Measurements from ENCODE around the gene PRKCB. TPM values are rescaled to one million over a fixed set of nuclear protein-coding genes. Genes with fewer than 3 reads are reported as not detected.

The PRKCB gene
- total RNA-seq, 1 donor from 2014 or later: not detected

- no peak for DNase-seq (ENCODE audit: extremely low spot score, unreplicated experiment)
- Mint-ChIP-seq H3K27me3 (ENCODE audit: unreplicated experiment) (no peaks in the 10 kb centered on the region), H3K27ac (ENCODE audit: unreplicated experiment) (no peak overlapping the region), H3K4me1 (ENCODE audit: unreplicated experiment) (no peaks in the 10 kb centered on the region), H3K9me3 (ENCODE audit: unreplicated experiment) (peaks cover 11% of the 10 kb centered on the region), H3K4me3 (ENCODE audit: unreplicated experiment) (no peak overlapping the region), H3K36me3 (ENCODE audit: unreplicated experiment) (no peaks in the 10 kb centered on the region)
- TF ChIP-seq CTCF (IDR thresholded peaks at IDR 0.05): no peak
These were observed 140.7 kb downstream of the PRKCB start for GRCh38 chr16:23976524-23976923.

GRCh38 chr16:23979441-23979840 lies 143.7 kb downstream of the PRKCB start:
- no peaks in the 10 kb centered on the region for H3K27me3 Mint-ChIP-seq (ENCODE audit: unreplicated experiment)
- peaks cover 4% of the 10 kb centered on the region for H3K9me3 Mint-ChIP-seq (ENCODE audit: unreplicated experiment)
- H3K4me1 Mint-ChIP-seq (ENCODE audit: unreplicated experiment): no peaks in the 10 kb centered on the region
- H3K4me3 Mint-ChIP-seq (ENCODE audit: unreplicated experiment): no peak overlapping the region
- TF ChIP-seq CTCF (IDR thresholded peaks at IDR 0.05): no peak
- H3K36me3 Mint-ChIP-seq (ENCODE audit: unreplicated experiment): no peaks in the 10 kb centered on the region
- no peak for DNase-seq (ENCODE audit: extremely low spot score, unreplicated experiment)
- H3K27ac Mint-ChIP-seq (ENCODE audit: unreplicated experiment): no peak overlapping the region

- no peak overlapping the region for H3K27ac Mint-ChIP-seq (ENCODE audit: unreplicated experiment)
- no peaks in the 10 kb centered on the region for H3K9me3 Mint-ChIP-seq (ENCODE audit: unreplicated experiment)
- H3K27me3 Mint-ChIP-seq (ENCODE audit: unreplicated experiment): no peaks in the 10 kb centered on the region
- no peaks in the 10 kb centered on the region for H3K4me1 Mint-ChIP-seq (ENCODE audit: unreplicated experiment)
- H3K36me3 Mint-ChIP-seq (ENCODE audit: unreplicated experiment): no peaks in the 10 kb centered on the region
- DNase-seq (ENCODE audit: extremely low spot score, unreplicated experiment): peak; percentile 53
- H3K4me3 Mint-ChIP-seq (ENCODE audit: unreplicated experiment): no peak overlapping the region
- no peak for TF ChIP-seq CTCF (IDR thresholded peaks at IDR 0.05)
These were observed 144.2 kb downstream of the PRKCB start for GRCh38 chr16:23979982-23980381.

GRCh38 chr16:23981429-23982399 lies 145.9 kb downstream of the PRKCB start:
- no peaks in the 10 kb centered on the region for H3K9me3 Mint-ChIP-seq (ENCODE audit: unreplicated experiment)
- DNase-seq (ENCODE audit: extremely low spot score, unreplicated experiment): no peak
- no peak overlapping the region for H3K27ac Mint-ChIP-seq (ENCODE audit: unreplicated experiment)
- TF ChIP-seq CTCF (IDR thresholded peaks at IDR 0.05): no peak
- no peak overlapping the region for H3K4me3 Mint-ChIP-seq (ENCODE audit: unreplicated experiment)
- no peaks in the 10 kb centered on the region for H3K27me3 Mint-ChIP-seq (ENCODE audit: unreplicated experiment)
- H3K36me3 Mint-ChIP-seq (ENCODE audit: unreplicated experiment): no peaks in the 10 kb centered on the region
- H3K4me1 Mint-ChIP-seq (ENCODE audit: unreplicated experiment): no peaks in the 10 kb centered on the region

GRCh38 chr16:23986455-23986854 lies 150.7 kb downstream of the PRKCB start:
- no peaks in the 10 kb centered on the region for H3K4me1 Mint-ChIP-seq (ENCODE audit: unreplicated experiment)
- H3K27me3 Mint-ChIP-seq (ENCODE audit: unreplicated experiment): no peaks in the 10 kb centered on the region

More at GRCh38 chr16:23986455-23986854, 150.7 kb downstream of the PRKCB start:
- TF ChIP-seq CTCF (IDR thresholded peaks at IDR 0.05): no peak
- Mint-ChIP-seq H3K4me3 (ENCODE audit: unreplicated experiment) (no peak overlapping the region), H3K9me3 (ENCODE audit: unreplicated experiment) (no peaks in the 10 kb centered on the region), H3K27ac (ENCODE audit: unreplicated experiment) (no peak overlapping the region), H3K36me3 (ENCODE audit: unreplicated experiment) (no peaks in the 10 kb centered on the region)
- no peak for DNase-seq (ENCODE audit: extremely low spot score, unreplicated experiment)
